CD4-positive, alpha-beta memory T cell (primary cell): ENCODE results near the gene ZNF398. TPM values are rescaled to one million over a fixed set of nuclear protein-coding genes. Genes with fewer than 3 reads are reported as not detected.

Source experiments
- CTCF ChIA-PET: fragments of 350-600 bp; sonication (Branson Sonifier 250); formaldehyde crosslinking; loops from one replicate; lab custom pipeline; 2021; ENCODE audit warnings: inconsistent platforms; ENCODE audit not compliant: partially characterized antibody; lab: Charles Lee
- POLR2A ChIA-PET: fragments of 350-600 bp; sonication (Branson Sonifier 250); formaldehyde crosslinking; loops from one replicate; lab custom pipeline; 2021; ENCODE audit not compliant: partially characterized antibody; lab: Charles Lee
- DNase-seq, 5 donors: peaks; one replicate each; pipeline versions ENCODE4 v3.0.0 to v3.0.0-alpha.2; 2020 to 2022; ENCODE audit warnings: mixed read lengths in 1 of 5
- H3K27ac ChIP-seq: one replicate; pipeline ENCODE4 v1.7.0; 2013; ENCODE audit warnings: low read depth, low read length
- H3K27me3 ChIP-seq: 2 replicates; pipeline ENCODE4 v1.7.0; 2013; ENCODE audit warnings: mild to moderate bottlenecking, low read length, moderate library complexity; ENCODE audit not compliant: insufficient read depth
- H3K36me3 ChIP-seq: 2 replicates; pipeline ENCODE4 v1.7.0; 2013; ENCODE audit warnings: mild to moderate bottlenecking, low read length, moderate library complexity; ENCODE audit not compliant: insufficient read depth
- H3K4me1 ChIP-seq: 2 replicates; pipeline ENCODE4 v1.7.0; 2013; ENCODE audit warnings: mild to moderate bottlenecking, low read length, moderate library complexity; ENCODE audit not compliant: insufficient read depth
- H3K4me3 ChIP-seq, 2 donors: one replicate each; pipeline ENCODE4 v1.7.0; 2013; ENCODE audit warnings: low read length in 2 of 2, mild to moderate bottlenecking in 1 of 2
- H3K9me3 ChIP-seq, 2 donors: one replicate each; pipeline ENCODE4 v1.7.0; 2013; ENCODE audit warnings: low read length in 2 of 2, control low read depth in 1 of 2; ENCODE audit not compliant: control insufficient read depth in 1 of 2
- H3K27ac Mint-ChIP-seq, 7 donors: one replicate each; pipeline ENCODE4 v1.8.0; 2020 to 2021; ENCODE audit warnings: mixed read lengths in 7 of 7, mild to moderate bottlenecking in 6 of 7, inconsistent platforms in 3 of 7, moderate library complexity in 3 of 7
- H3K27me3 Mint-ChIP-seq, 2 donors: one replicate each; pipeline ENCODE4 v1.8.0; 2020 to 2021; ENCODE audit warnings: mixed read lengths in 2 of 2
- H3K36me3 Mint-ChIP-seq, 2 donors: one replicate each; pipeline ENCODE4 v1.8.0; 2020 to 2021; ENCODE audit warnings: mixed read lengths in 2 of 2, inconsistent platforms in 1 of 2, mild to moderate bottlenecking in 1 of 2
- H3K4me1 Mint-ChIP-seq, 4 donors: one replicate each; pipeline ENCODE4 v1.8.0; 2020 to 2021; ENCODE audit warnings: mixed read lengths in 4 of 4, mild to moderate bottlenecking in 1 of 4
- H3K4me3 Mint-ChIP-seq, 8 donors: one replicate each; pipeline ENCODE4 v1.8.0; 2020 to 2021; ENCODE audit warnings: mixed read lengths in 8 of 8, mild to moderate bottlenecking in 7 of 8, moderate library complexity in 6 of 8, inconsistent platforms in 3 of 8
- H3K9me3 Mint-ChIP-seq, 8 donors: one replicate each; pipeline ENCODE4 v1.8.0; 2020 to 2021; ENCODE audit warnings: mixed read lengths in 8 of 8, mild to moderate bottlenecking in 5 of 8, inconsistent platforms in 3 of 8, moderate library complexity in 1 of 8
- intact Hi-C: fragments of 100-400 bp; cut with micrococcal nuclease; formaldehyde crosslinking; loops from one replicate; pipeline ENCODE4 v1.15.1; 2023
- polyA plus RNA-seq, 2 donors: library from polyadenylated mRNA; unstranded; fragments of 300-500 nt; fragmentation: Illumina TruSeq; gene quantifications; one replicate each; pipeline ENCODE4 v1.2.3, GENCODE V29; 2021
- total RNA-seq, 2 experiments: library from RNA; stranded (reverse); gene quantifications; one replicate each; pipeline ENCODE4 v1.2.3, GENCODE V29; 2021

ZNF398 gene
- total and polyA plus RNA-seq, 4 experiments from 2014 or later, result 7.5 to 28.4 (median 20.4) TPM

DNA sequence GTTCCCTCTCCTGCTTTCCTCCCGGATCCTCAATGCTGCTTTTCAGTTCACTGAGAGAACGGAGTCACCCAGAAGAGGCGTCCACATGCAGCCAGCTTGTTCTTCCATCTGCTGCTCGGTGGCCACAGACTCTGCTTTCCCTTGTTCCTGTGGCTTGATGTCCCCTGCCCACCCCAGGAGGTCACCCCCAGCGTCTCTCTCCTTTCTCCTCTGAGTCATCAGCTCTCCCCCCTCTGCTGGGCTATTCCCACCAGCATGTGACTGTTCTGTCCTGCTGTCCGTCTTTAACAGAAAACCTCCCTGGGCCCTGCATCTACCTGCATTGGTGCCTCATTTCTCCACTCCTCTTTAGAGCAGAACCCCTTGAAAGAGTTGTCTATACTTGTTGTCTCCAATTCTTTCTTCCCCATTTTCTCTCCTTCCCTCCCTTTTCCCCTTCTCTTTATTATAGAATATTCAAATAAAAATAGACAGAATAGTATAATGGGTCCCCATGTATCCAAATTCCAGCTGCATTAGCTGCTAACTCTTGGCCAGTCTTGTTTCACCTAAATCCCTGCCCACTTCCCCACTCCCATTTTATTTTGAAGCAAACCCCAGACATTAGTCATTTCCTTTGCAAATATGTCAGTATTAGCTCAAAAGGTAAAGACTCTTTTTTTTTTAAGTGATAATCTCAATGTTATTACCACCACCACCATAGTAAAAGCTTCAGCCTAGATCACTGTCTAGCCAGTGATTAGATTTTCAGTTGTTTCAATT is 52.2 kb downstream of the ZNF398 start:
- peaks cover 22% of the 10 kb centered on the region for H3K36me3 ChIP-seq
- no peak for DNase-seq
- no peak overlapping the region for H3K27ac ChIP-seq
- Mint-ChIP-seq H3K27me3 (no peaks in the 10 kb centered on the region), H3K9me3 (no peaks in the 10 kb centered on the region), H3K36me3 (peaks cover 39 to 48% of the 10 kb centered on the region in 2 donors), H3K4me1 (peaks cover 24 to 52% (median 38%) of the 10 kb centered on the region in 4 donors), H3K4me3 (peak overlapping the region in 2 of 8 donors; percentile 54 to 61), H3K27ac (peak overlapping the region in 4 of 7 donors; percentile 10 to 86 (median 20))
- intact Hi-C loops, result loop anchor here (5.0 kb wide), 1 partner anchor 52 kb away; the partner anchor contains the start of gene ZNF398
- ChIA-PET CTCF (no interaction called here), POLR2A (no interaction called here)
- no peaks in the 10 kb centered on the region for H3K9me3 ChIP-seq
- H3K27me3 ChIP-seq, result no peaks in the 10 kb centered on the region
- no peak overlapping the region for H3K4me3 ChIP-seq
- H3K4me1 ChIP-seq, result peaks cover 23% of the 10 kb centered on the region

DNA sequence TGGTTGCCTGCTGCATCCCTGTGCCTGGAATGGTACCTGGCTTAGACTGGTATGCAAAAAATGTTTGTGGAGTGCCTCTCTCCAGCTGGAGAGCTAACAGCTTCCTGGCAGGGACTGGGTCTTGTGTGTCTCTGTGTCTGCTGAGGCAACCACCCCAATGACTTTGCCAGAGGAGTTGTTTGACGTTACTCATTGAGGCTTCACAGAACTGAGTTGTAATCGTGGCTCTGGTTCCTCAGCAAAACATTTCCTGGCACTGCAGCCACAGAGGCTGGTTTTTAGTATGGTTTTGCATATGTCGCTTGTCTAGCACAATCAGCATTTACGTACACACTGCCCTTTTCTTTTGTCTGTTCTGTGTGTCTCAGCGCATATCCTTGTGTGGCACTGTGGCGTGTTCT is 55.6 kb downstream of the ZNF398 start:
- ChIA-PET POLR2A (no interaction called here), CTCF (no interaction called here)
- Mint-ChIP-seq H3K9me3 (no peaks in the 10 kb centered on the region), H3K27me3 (no peaks in the 10 kb centered on the region), H3K27ac (peak overlapping the region in 5 of 7 donors; percentile 10 to 57 (median 41)), H3K4me3 (no peak overlapping the region), H3K4me1 (peaks cover 12 to 29% (median 26%) of the 10 kb centered on the region in 4 donors), H3K36me3 (peaks cover 57 to 73% of the 10 kb centered on the region in 2 donors)
- H3K27ac ChIP-seq, result no peak overlapping the region
- no peaks in the 10 kb centered on the region for H3K4me1 ChIP-seq
- peaks cover 45% of the 10 kb centered on the region for H3K36me3 ChIP-seq
- DNase-seq, result no peak
- H3K27me3 ChIP-seq, result no peaks in the 10 kb centered on the region
- no peak overlapping the region for H3K4me3 ChIP-seq
- H3K9me3 ChIP-seq, result no peaks in the 10 kb centered on the region
- intact Hi-C loops, result no loop called here

DNA sequence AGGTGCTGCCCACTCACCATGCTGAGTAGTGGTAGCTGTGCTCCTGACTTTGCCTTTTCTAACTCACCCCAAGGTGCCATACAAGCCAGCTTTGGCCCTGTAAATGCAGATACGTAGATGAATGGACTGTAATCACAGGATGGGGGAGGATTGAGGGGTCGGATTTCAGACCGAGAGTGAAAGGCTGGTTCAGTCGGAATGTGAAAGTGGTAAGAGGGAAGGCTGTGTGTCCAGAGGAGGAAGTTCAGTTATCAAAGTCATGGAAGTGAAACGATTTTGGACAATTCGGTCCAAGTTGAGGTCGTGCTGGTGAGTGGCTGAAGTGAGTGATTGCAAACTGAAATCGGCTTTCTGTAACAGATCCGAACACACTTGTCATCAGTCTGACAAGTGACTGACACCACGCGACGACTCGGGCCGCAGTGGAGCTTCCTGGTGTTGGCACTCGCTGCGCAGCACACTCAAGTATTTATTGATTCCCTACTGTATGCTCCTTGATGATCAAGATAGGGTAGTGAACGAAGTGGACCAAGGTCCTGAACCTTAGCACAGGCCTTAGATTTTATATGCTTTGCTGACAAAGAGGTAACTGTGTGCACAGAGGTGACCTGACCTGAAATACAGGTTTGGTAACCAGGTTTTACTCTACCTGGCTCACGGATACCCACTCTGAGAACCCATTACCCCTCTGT is 58.6 kb downstream of the ZNF398 start:
- H3K27ac ChIP-seq, result no peak overlapping the region
- H3K4me1 ChIP-seq, result peaks cover 7% of the 10 kb centered on the region
- peaks cover 14 to 29% (median 19%) of the 10 kb centered on the region in 4 donors for H3K4me1 Mint-ChIP-seq
- intact Hi-C loops, result no loop called here
- peaks cover 36% of the 10 kb centered on the region for H3K36me3 ChIP-seq
- no peak for DNase-seq
- ChIA-PET POLR2A (interaction anchor here (0.6 to 0.9 kb wide), 2 partner anchors 10 to 18 kb away, joined by 3 read pairs; partner anchors contain the start of gene ZNF282), CTCF (no interaction called here)
- H3K9me3 ChIP-seq, result no peaks in the 10 kb centered on the region
- H3K27me3 Mint-ChIP-seq, result no peaks in the 10 kb centered on the region
- H3K4me3 ChIP-seq, result no peak overlapping the region
- no peak overlapping the region for H3K4me3 Mint-ChIP-seq
- no peak overlapping the region for H3K27ac Mint-ChIP-seq
- no peaks in the 10 kb centered on the region for H3K9me3 Mint-ChIP-seq
- H3K27me3 ChIP-seq, result no peaks in the 10 kb centered on the region
- H3K36me3 Mint-ChIP-seq, result peaks cover 49 to 73% of the 10 kb centered on the region in 2 donors

DNA sequence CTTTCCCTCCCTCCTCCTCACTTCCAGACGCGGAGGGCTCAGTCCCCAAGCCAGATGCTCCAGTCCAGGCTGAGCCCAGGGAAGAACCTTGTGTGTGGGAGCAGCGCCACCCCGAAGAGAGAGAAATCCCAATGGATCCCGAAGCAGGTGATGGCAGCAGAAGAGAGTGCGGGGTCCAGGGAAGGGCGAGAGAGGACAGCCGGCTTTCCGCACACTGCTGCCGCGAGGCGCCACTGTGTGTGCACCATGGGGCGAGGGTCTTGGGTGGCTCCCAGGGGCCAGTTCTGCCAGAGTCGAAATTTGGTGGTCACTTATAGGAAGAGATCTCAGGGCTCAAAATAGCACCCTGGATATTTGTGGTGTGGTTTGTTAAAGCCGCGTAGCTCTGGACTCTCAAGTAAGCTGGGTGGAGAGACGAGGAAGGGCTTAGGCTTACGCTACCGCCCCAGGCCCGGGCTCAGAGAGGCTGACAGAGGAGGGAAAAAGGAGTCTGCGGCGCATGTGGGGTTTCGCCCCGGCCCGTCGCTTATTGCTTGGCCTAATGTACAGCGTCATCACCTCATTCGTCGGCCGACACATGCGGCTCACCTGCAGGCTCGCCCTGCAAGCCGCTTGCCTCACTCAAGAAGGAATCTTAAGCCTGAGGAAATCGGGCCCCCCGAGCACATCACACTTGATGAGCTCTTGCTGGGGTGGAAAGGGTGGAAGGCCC is 60.2 kb downstream of the ZNF398 start:
- H3K27ac Mint-ChIP-seq, result peak overlapping the region in 2 of 7 donors; percentile 35 to 74
- H3K36me3 ChIP-seq, result peaks cover 40% of the 10 kb centered on the region
- no peak for DNase-seq
- peaks cover 51 to 78% of the 10 kb centered on the region in 2 donors for H3K36me3 Mint-ChIP-seq
- no peaks in the 10 kb centered on the region for H3K27me3 Mint-ChIP-seq
- H3K27ac ChIP-seq, result no peak overlapping the region
- H3K9me3 ChIP-seq, result no peaks in the 10 kb centered on the region
- H3K9me3 Mint-ChIP-seq, result no peaks in the 10 kb centered on the region
- no peak overlapping the region for H3K4me3 ChIP-seq
- no peak overlapping the region for H3K4me3 Mint-ChIP-seq
- no peaks in the 10 kb centered on the region for H3K27me3 ChIP-seq
- H3K4me1 Mint-ChIP-seq, result peaks cover 11 to 21% (median 15%) of the 10 kb centered on the region in 4 donors
- H3K4me1 ChIP-seq, result peaks cover 7% of the 10 kb centered on the region
- CTCF ChIA-PET, result interaction anchor here (1.2 to 1.4 kb wide), 2 partner anchors 14 to 220 kb away, joined by 4 to 5 read pairs; no protein-coding TSS in a partner anchor
- intact Hi-C loops, result loop anchor here (2.0 kb wide), 2 partner anchors 13 to 77 kb away; partner anchors contain the start of gene ZNF282
- POLR2A ChIA-PET, result no interaction called here

DNA sequence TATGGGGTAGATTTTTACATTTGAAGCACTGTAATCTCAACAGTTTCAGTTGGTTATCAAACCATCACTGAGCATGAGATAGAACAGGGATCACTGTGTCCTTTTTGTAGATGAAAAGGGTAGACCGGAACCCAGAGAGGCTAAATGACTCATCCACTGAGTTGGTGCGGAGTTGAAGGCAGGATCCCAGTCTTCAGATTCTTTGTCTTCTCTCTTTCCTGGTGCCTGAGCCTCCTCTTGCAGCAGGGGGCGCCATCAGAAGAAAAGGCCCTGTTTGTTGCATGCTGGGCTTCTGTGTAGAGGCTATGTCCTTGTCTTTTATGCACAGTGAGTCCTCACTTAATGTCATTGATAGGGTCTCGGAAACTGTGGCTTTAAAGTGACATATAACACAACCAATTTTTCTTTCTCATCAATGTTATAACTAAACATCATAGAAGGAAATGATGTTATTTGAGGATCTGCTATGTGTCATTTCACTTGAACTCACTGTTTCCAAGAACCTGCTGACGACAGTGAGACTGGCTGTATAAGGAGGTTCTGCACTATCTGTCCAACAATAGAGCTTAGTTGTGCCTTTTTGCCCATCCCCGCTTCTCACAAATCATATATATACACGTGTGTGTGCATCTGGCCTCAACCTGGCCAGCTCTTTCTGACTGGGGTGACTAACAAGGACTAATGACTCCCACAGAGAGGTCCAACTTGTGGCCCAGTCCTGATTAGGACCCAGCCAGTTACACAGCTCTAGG is 62.4 kb downstream of the ZNF398 start:
- no peaks in the 10 kb centered on the region for H3K27me3 Mint-ChIP-seq
- H3K27ac Mint-ChIP-seq, result peak overlapping the region; percentile 34 to 86 (median 66)

DNA sequence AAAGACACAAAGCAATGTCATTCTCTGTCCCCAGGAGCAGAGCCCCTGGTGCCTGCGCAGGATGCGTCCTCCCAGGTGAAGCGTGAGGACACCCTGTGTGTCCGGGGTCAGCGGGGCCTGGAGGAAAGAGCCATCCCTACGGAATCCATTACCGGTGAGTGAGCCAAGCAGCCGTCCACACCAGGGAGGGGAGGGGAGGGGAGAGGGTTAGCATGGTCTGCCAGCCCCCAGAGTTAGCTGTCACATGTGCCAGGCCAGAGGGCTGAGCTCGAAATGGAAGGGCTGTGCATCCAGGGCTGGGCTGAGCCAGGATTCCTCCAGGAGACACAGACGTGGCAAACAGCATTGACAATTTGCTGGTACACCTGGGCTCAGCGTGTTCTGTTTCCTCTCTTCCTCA is 63.3 kb downstream of the ZNF398 start:
- H3K4me1 Mint-ChIP-seq, result peaks cover 5 to 15% (median 11%) of the 10 kb centered on the region in 4 donors
- H3K27ac Mint-ChIP-seq, result no peak overlapping the region

More for the DNA sequence above, 62.4 kb downstream of the ZNF398 start:
- H3K4me1 ChIP-seq, result peaks cover 7% of the 10 kb centered on the region
- intact Hi-C loops, result loop anchor here (2.0 kb wide), 2 partner anchors 15 to 75 kb away; partner anchors contain the start of gene ZNF282
- no peaks in the 10 kb centered on the region for H3K27me3 ChIP-seq
- ChIA-PET POLR2A (interaction anchor here (0.9 kb wide), 1 partner anchor 12 kb away, joined by 3 read pairs; no protein-coding TSS in a partner anchor), CTCF (interaction anchor here (0.6 to 1.1 kb wide), 5 partner anchors 12 to 473 kb away, joined by 3 to 5 read pairs (median 3); partner anchors contain the start of gene ZNF282)
- no peak overlapping the region for H3K4me3 ChIP-seq
- H3K4me3 Mint-ChIP-seq, result peak overlapping the region in 3 of 8 donors; percentile 21 to 58 (median 22)
- no peak overlapping the region for H3K27ac ChIP-seq
- H3K36me3 ChIP-seq, result peaks cover 60% of the 10 kb centered on the region
- H3K4me1 Mint-ChIP-seq, result peaks cover 5 to 15% (median 11%) of the 10 kb centered on the region in 4 donors
- H3K36me3 Mint-ChIP-seq, result peaks cover 54 to 74% of the 10 kb centered on the region in 2 donors
- peak; percentile 45 to 78 (median 52) for DNase-seq
- no peaks in the 10 kb centered on the region for H3K9me3 ChIP-seq
- H3K9me3 Mint-ChIP-seq, result no peaks in the 10 kb centered on the region

More for the DNA sequence above, 63.3 kb downstream of the ZNF398 start:
- no peaks in the 10 kb centered on the region for H3K27me3 Mint-ChIP-seq
- CTCF ChIA-PET, result interaction anchor here (0.8 to 1.1 kb wide), 4 partner anchors 13 to 22 kb away, joined by 3 to 5 read pairs (median 4); partner anchors contain the start of gene ZNF282
- no peak for DNase-seq
- peaks cover 64% of the 10 kb centered on the region for H3K36me3 ChIP-seq
- peaks cover 7% of the 10 kb centered on the region for H3K4me1 ChIP-seq
- intact Hi-C loops, result no loop called here
- H3K36me3 Mint-ChIP-seq, result peaks cover 53 to 79% of the 10 kb centered on the region in 2 donors
- no peaks in the 10 kb centered on the region for H3K9me3 Mint-ChIP-seq
- no peaks in the 10 kb centered on the region for H3K27me3 ChIP-seq
- POLR2A ChIA-PET, result interaction anchor here (1.4 kb wide), 1 partner anchor 16 kb away, joined by 3 read pairs; no protein-coding TSS in a partner anchor
- H3K4me3 ChIP-seq, result no peak overlapping the region
- H3K27ac ChIP-seq, result no peak overlapping the region
- H3K9me3 ChIP-seq, result no peaks in the 10 kb centered on the region
- H3K4me3 Mint-ChIP-seq, result no peak overlapping the region
